LNCAP (cell line): ENCODE measurements around the gene TPP1.

Experiments
- TF ChIP-seq, protein P1 (sequence below): fragments of 450-650 bp; IDR thresholded peaks from 2 replicates; pipeline ENCODE4 v1.5.1; 2017; ENCODE audit warnings: mild to moderate bottlenecking

Gene TPP1

DNA sequence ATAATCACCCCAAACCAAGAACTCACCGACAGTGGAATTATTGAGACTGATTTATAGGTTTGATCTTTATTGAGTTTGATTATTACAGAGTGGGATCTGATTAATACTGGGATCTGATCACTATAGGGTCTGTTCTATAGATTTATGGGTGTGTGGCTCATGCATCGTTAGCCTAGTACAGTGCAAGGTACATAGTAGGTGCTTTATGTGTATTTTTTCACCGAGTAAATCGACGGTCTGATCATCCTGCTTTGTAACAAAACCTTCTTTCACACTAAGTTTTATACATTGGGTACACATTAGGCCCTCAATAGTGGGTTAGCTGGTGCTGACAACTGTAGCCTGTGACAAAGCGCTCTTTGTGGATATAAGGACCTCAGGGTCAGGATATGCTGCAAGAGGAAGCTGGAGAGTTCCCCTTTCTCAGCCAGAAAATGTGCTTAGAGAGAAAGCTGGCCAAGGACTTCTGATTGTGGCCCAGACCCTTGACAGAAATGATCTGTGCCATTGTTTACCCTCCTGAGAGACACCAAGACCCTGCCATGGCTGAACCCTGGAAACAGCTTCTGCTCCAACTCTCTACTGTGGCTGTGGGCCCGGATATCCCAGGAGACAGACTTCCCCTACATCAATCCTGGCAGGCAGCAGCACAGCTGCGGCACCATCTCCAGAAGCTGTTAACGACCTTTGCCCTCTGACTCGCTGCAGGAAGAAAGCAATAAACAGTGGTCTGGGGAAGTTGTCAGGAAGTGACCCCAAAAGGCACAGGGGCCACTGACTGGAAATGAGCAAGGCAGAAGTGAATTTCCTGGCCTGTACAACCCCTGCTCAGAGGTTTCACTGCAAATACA lies 16.1 kb upstream of the TPP1 start:
- TF ChIP-seq, protein P1, sequence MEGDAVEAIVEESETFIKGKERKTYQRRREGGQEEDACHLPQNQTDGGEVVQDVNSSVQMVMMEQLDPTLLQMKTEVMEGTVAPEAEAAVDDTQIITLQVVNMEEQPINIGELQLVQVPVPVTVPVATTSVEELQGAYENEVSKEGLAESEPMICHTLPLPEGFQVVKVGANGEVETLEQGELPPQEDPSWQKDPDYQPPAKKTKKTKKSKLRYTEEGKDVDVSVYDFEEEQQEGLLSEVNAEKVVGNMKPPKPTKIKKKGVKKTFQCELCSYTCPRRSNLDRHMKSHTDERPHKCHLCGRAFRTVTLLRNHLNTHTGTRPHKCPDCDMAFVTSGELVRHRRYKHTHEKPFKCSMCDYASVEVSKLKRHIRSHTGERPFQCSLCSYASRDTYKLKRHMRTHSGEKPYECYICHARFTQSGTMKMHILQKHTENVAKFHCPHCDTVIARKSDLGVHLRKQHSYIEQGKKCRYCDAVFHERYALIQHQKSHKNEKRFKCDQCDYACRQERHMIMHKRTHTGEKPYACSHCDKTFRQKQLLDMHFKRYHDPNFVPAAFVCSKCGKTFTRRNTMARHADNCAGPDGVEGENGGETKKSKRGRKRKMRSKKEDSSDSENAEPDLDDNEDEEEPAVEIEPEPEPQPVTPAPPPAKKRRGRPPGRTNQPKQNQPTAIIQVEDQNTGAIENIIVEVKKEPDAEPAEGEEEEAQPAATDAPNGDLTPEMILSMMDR = no peak

DNA sequence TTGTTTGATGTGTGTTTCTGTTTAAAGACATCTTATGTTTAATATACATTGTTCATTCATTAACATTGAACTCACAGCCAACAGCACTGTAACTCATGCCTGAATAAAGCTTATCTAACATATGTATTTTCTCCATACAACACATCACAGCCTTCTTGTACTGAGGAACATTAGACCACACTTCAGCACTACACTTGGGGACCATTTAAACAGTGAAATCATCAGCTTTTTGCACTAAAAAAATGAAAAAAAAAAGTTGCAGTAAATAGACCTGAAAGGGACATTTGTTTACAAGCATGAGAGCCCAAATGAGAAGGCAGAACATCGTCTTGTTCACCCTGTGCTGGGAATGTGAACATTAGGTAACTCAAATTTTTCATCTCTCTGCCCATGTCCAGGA lies 15.3 kb upstream of the TPP1 start:
- TF ChIP-seq, protein P1 = no peak

DNA sequence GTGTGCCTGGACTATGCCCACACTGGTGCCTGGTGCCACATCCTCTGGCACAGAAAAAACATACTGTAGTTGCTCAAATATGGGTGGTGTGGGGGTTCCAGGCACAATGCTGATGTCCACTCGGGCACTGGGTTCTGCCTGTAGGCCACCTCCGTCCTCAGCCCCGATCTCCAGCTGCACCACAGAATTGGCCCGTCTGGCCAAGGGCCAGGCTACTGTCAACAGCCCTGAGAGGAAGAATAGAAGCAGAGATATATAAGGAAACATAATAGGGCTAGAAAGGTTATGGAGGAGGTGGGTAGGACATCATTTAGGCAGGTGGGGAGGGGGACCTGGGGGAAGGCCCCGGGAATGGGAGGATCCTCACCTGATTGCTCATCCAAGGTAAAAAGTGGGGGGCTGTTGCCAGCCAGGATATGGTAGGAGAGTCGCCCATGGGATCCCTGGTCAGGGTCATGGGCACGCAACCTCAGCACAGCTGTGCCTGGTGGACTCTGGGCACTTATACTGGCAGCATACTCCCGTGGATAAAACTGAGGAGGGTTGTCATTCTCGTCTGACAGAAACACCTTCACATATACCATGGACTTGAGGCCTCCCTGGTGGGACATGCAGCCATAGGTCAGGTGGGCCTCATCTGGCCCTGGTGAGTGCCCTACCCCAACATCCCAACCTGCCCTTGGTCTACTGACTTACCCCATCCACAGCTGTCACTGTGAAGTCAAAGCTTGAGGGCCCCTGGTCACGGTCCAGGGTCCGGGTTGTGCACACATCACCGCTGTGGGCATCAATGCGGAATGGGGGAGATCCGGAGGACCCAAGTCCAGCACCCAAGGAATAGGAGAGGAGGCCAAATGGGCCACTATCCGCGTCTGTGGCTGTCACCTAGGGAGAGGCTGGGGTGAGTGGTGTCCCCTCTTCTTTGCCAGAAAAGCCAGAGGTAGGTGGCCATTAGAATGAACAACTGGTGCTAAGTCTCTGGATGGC lies 14.5 kb upstream of the TPP1 start:
- TF ChIP-seq, protein P1 = no peak

DNA sequence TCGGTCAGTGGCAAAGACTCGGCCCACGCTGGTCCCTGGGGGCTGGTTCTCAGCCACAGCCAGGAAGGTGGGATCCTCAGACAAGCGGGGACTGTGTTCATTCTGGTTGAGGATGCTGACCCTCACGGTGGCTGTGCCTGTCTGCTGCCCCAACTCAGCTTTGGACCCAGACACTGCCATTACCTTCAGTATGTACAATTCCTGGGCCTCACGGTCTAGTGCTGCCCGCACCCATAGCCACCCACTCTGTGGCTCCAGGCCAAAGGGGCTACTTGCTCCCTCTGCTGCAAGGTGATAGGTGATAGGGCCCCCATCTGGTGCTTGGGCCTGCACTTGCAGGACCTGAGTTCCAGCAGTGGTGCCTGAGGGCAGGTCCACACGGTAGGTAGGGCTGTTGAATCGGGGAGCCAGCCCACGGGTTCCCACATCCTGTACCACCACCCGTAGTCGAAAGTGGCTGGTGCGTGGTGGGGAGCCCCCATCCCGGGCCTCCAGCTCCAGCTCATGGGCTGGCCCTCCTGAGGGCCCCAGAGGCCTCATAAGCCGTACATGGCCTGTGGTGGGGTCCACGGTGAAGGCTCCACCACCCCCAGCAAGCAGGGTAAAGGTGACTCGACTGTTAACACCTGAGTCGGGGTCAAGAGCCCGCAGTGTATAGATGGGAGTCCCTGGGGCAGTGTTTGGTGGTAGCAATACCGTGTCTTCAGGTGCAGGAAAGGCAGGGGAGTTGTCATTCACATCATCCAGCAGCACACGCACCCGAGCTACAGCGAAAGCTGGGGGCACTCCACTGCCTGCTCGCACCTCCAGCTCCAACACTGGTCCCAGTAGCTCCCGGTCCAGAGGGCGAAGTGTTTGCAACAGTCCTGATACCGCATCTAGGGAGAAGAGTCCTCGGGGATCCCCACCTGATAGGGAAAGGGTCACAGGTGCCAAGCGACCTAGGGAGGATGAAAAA lies 13.2 kb upstream of the TPP1 start:
- TF ChIP-seq, protein P1 = no peak

DNA sequence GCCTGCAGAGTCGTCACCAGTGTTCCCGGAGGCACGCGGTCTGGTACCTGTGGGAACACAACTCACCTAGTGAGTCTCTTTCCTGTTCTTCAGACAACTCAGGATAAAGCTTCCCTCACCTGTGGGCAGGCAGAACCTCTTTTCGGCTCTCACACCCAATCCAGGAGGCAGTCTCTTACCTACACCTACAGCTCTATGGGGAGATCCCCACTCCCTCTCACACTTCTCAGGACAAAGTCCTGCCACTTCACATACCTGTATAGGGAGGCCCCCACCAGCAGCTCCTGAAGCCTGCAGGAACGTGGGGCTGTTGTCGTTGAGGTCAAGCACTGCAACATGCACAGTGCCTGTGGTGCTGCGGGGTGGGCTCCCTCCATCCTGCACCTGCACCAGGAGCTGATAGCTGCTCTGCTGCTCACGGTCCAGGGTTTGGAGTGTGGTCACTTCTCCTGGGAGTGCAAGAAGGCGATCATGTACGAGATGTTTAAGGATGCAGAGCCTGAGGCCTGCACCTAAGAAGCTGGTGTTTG lies 12.2 kb upstream of the TPP1 start:
- TF ChIP-seq, protein P1 = no peak

DNA sequence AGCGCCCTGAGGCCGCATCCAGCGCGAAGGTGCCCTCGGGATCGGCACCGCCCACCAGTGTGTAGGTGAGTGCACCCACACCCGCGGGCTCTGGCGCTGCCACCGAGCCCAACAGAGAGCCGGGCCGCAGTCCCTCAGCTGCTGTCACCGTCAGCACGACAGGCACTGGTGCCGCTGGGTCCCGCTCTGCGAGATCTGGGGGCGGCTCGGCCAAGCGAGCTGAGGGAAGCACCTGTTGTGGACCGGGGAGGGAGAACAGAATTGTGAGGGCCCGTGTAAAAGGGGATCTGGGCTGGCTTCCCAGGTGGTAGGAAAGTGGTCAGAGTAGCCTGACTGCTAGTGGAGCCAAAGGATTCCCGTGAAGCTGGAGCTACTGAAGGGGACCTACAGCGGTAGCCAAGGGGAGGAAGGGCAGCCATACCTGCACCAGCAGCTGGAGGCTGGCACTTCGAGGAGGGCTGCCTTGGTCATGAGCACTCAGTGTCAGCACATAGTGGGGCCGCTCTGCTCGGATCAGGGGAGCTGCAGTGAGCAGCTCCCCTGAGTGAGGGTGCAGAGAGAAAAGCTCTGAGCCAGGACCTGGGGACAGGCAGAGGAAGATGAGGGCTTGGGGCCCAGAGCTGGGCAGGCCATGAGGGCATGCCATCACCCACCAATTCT lies 11.5 kb upstream of the TPP1 start:
- TF ChIP-seq, protein P1 = no peak
